WTC11 (cell line): ENCODE data around the gene SPNS3. TPM values are rescaled to one million over a fixed set of nuclear protein-coding genes. Genes with fewer than 3 reads are reported as not detected.

Experiments used
- ATAC-seq: fragments of 200-7000 bp; cut with Tn5 transposase; 2 replicates; pipeline ENCODE4 v1.10.0; 2021; ENCODE audit warnings: mild to moderate bottlenecking, moderate library complexity
- CTCF ChIA-PET: fragments of 300-600 bp; sonication (Branson Sonifier 250); formaldehyde crosslinking; loops from one replicate; lab custom pipeline; 2021; ENCODE audit warnings: antibody characterized with exemption; lab: Charles Lee
- POLR2A ChIA-PET: fragments of 350-600 bp; sonication (Branson Sonifier 250); formaldehyde crosslinking; loops from one replicate; lab custom pipeline; 2021; ENCODE audit warnings: antibody characterized with exemption; lab: Charles Lee
- DNase-seq: peaks from one replicate; pipeline ENCODE4 v3.0.0; 2021; ENCODE audit warnings: low spot score
- H3K27ac Mint-ChIP-seq: 2 replicates; pipeline ENCODE4 v1.8.0; 2021; ENCODE audit warnings: mixed read lengths
- H3K27me3 Mint-ChIP-seq: 2 replicates; pipeline ENCODE4 v1.8.0; 2021; ENCODE audit warnings: low read depth, mild to moderate bottlenecking, moderate library complexity, mixed read lengths
- H3K36me3 Mint-ChIP-seq: 2 replicates; pipeline ENCODE4 v1.8.0; 2021; ENCODE audit warnings: mixed read lengths
- H3K4me1 Mint-ChIP-seq: 2 replicates; pipeline ENCODE4 v1.8.0; 2022; ENCODE audit warnings: mixed read lengths
- H3K4me3 Mint-ChIP-seq: 2 replicates; pipeline ENCODE4 v1.8.0; 2021; ENCODE audit warnings: mild to moderate bottlenecking, moderate library complexity, mixed read lengths
- H3K9me3 Mint-ChIP-seq: 2 replicates; pipeline ENCODE4 v1.8.0; 2021; ENCODE audit warnings: mixed read lengths
- ATF1 ChIP-seq: sonication (generic); formaldehyde crosslinking; IDR thresholded peaks from 2 replicates; pipeline ENCODE4 v1.8.1; 2023; ENCODE audit warnings: mild to moderate bottlenecking, moderate library complexity, missing genetic modification reagents
- CREM ChIP-seq: sonication (generic); formaldehyde crosslinking; IDR thresholded peaks from 2 replicates; pipeline ENCODE4 v1.8.1; 2022; ENCODE audit warnings: mild to moderate bottlenecking, missing genetic modification reagents, moderate library complexity
- E2F1 ChIP-seq: sonication (generic); formaldehyde crosslinking; IDR thresholded peaks from 2 replicates; pipeline ENCODE4 v1.8.0; 2022; ENCODE audit warnings: mild to moderate bottlenecking, missing genetic modification reagents
- ELF4 ChIP-seq: sonication (generic); formaldehyde crosslinking; IDR thresholded peaks from 2 replicates; pipeline ENCODE4 v1.8.1; 2022; ENCODE audit warnings: low read depth, mild to moderate bottlenecking, moderate library complexity, missing genetic modification reagents
- EMX1 ChIP-seq: fragments of 250-450 bp; sonication (Bioruptor Pico); IDR thresholded peaks from 2 replicates; pipeline ENCODE4 v1.8.0; 2021; ENCODE audit warnings: mild to moderate bottlenecking
- FOXJ3 ChIP-seq: sonication (generic); formaldehyde crosslinking; IDR thresholded peaks from 2 replicates; pipeline ENCODE4 v1.9.0; 2021; ENCODE audit warnings: missing genetic modification reagents, mild to moderate bottlenecking, borderline replicate concordance
- GRHL2 ChIP-seq: fragments of 250-450 bp; sonication (Bioruptor Pico); IDR thresholded peaks from 2 replicates; pipeline ENCODE4 v1.8.0; 2022; ENCODE audit warnings: mild to moderate bottlenecking, moderate library complexity; ENCODE audit not compliant: insufficient replicate concordance, severe bottlenecking
- GTF2I ChIP-seq: fragments of 250-450 bp; sonication (Bioruptor Pico); conservative IDR thresholded peaks from 2 replicates; pipeline ENCODE4 v1.4.0; 2021; ENCODE audit warnings: mild to moderate bottlenecking
- JAZF1 ChIP-seq: fragments of 250-450 bp; sonication (Bioruptor Pico); IDR thresholded peaks from 2 replicates; pipeline ENCODE4 v1.9.0; 2021; ENCODE audit warnings: moderate library complexity, mild to moderate bottlenecking, inconsistent platforms
- MLX ChIP-seq: sonication (generic); formaldehyde crosslinking; IDR thresholded peaks from 2 replicates; pipeline ENCODE4 v1.8.1; 2023; ENCODE audit warnings: mild to moderate bottlenecking, missing genetic modification reagents, moderate library complexity
- NR1H2 ChIP-seq: sonication (generic); formaldehyde crosslinking; IDR thresholded peaks from 2 replicates; pipeline ENCODE4 v1.9.0; 2021; ENCODE audit warnings: mild to moderate bottlenecking, moderate library complexity, missing genetic modification reagents
- SOX15 ChIP-seq: fragments of 250-450 bp; sonication (Bioruptor Pico); IDR thresholded peaks from 2 replicates; pipeline ENCODE4 v1.9.0; 2021; ENCODE audit warnings: mild to moderate bottlenecking
- SP1 ChIP-seq: sonication (generic); formaldehyde crosslinking; conservative IDR thresholded peaks from 2 replicates; pipeline ENCODE4 v1.8.1; 2022; ENCODE audit warnings: missing genetic modification reagents
- TEAD4 ChIP-seq: sonication (generic); formaldehyde crosslinking; IDR thresholded peaks from 2 replicates; pipeline ENCODE4 v1.8.0; 2022; ENCODE audit warnings: mild to moderate bottlenecking, missing genetic modification reagents
- ZBTB21 ChIP-seq: sonication (generic); formaldehyde crosslinking; IDR thresholded peaks from 2 replicates; pipeline ENCODE4 v1.8.1; 2023; ENCODE audit warnings: mild to moderate bottlenecking, missing genetic modification reagents, borderline replicate concordance
- ZNF138 ChIP-seq: sonication (generic); formaldehyde crosslinking; conservative IDR thresholded peaks from 2 replicates; pipeline ENCODE4 v1.8.1; 2022; ENCODE audit warnings: mild to moderate bottlenecking, moderate library complexity, missing genetic modification reagents
- ZNF396 ChIP-seq: fragments of 250-450 bp; sonication (Bioruptor Pico); IDR thresholded peaks from 2 replicates; pipeline ENCODE4 v1.8.0; 2021; ENCODE audit warnings: mild to moderate bottlenecking, moderate library complexity, borderline replicate concordance
- ZNF416 ChIP-seq: fragments of 250-450 bp; sonication (Bioruptor Pico); IDR thresholded peaks from 2 replicates; pipeline ENCODE4 v1.9.0; 2021; ENCODE audit warnings: mild to moderate bottlenecking, inconsistent platforms
- ZNF423 ChIP-seq: fragments of 250-450 bp; sonication (Bioruptor Pico); IDR thresholded peaks from 2 replicates; pipeline ENCODE4 v2.1.2; 2022; ENCODE audit warnings: mild to moderate bottlenecking, moderate library complexity
- total RNA-seq: library from RNA; stranded (reverse); gene quantifications from 3 replicates; pipeline ENCODE4 v1.2.3, GENCODE V29; 2021
- TF ChIP-seq, protein P1 (sequence below): sonication (generic); formaldehyde crosslinking; IDR thresholded peaks from 2 replicates; pipeline ENCODE4 v1.8.1; 2022; ENCODE audit warnings: low read depth, mild to moderate bottlenecking, moderate library complexity, missing genetic modification reagents, borderline replicate concordance
- TF ChIP-seq, protein P2 (sequence below): sonication (generic); formaldehyde crosslinking; IDR thresholded peaks from 2 replicates; pipeline ENCODE4 v1.8.0; 2022; ENCODE audit warnings: mild to moderate bottlenecking, missing genetic modification reagents

The SPNS3 gene
- total RNA-seq, 1 experiment from 2014 or later = not detected

DNA sequence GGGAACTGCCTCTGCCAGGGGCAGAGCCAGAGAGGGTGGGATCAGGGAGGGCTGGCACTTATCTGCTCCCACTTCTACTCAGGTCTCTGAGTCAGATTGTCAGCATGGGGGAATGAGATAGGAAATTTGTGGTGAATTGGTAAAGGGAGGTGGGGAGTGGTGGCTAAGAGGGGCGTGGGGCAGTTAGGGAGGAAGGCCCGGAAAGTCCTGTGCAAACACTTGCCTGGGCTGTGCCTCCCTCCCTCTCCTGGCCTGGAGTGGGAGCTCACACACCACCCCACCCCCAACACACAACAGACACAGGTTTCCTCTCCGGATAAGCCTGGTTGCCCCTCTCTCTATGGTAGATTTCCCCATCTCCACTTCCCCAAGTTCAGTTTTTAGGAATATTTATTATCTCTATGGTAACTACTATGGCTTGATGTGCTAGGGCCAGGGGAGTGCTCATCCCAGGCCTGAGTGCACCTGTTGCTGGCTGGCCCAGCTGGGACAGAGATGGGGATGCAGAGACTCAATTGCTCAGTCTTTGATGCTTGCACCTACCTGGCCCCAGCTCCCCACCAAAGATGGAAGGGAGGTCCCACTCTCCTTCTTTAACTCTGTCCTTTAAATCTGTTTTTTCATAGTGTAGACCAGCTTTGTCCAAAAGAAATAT lies 67.7 kb downstream of the SPNS3 start:
- ATAC-seq (no peak), DNase-seq (no peak)
- ChIA-PET CTCF (interaction anchor here (0.6 kb wide), 1 partner anchor 43 kb away, joined by 6 read pairs; no protein-coding TSS in a partner anchor), POLR2A (no interaction called here)
- peaks cover 70% of the 10 kb centered on the region for H3K27me3 Mint-ChIP-seq
- H3K27ac Mint-ChIP-seq = no peak overlapping the region
- no peak for TF ChIP-seq FOXJ3 (CRISPR knock-in tag)
- TF ChIP-seq, protein P1, sequence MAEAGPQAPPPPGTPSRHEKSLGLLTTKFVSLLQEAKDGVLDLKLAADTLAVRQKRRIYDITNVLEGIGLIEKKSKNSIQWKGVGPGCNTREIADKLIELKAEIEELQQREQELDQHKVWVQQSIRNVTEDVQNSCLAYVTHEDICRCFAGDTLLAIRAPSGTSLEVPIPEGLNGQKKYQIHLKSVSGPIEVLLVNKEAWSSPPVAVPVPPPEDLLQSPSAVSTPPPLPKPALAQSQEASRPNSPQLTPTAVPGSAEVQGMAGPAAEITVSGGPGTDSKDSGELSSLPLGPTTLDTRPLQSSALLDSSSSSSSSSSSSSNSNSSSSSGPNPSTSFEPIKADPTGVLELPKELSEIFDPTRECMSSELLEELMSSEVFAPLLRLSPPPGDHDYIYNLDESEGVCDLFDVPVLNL = no peak
- TF ChIP-seq ZNF138 (CRISPR knock-in tag) = no peak
- no peak for TF ChIP-seq SOX15 (CRISPR knock-in tag)
- TF ChIP-seq MLX (CRISPR knock-in tag) = no peak
- TF ChIP-seq SP1 (CRISPR knock-in tag) = no peak
- no peak for TF ChIP-seq E2F1 (CRISPR knock-in tag)
- no peak for TF ChIP-seq GRHL2 (CRISPR knock-in tag)
- TF ChIP-seq JAZF1 (CRISPR knock-in tag) = no peak
- TF ChIP-seq ELF4 (CRISPR knock-in tag) = no peak
- no peaks in the 10 kb centered on the region for H3K36me3 Mint-ChIP-seq
- no peaks in the 10 kb centered on the region for H3K9me3 Mint-ChIP-seq
- H3K4me1 Mint-ChIP-seq = peaks cover 10% of the 10 kb centered on the region
- H3K4me3 Mint-ChIP-seq = no peak overlapping the region

- Mint-ChIP-seq H3K9me3 (no peaks in the 10 kb centered on the region), H3K27ac (no peak overlapping the region), H3K27me3 (peaks cover 58% of the 10 kb centered on the region), H3K4me1 (peaks cover 10% of the 10 kb centered on the region), H3K4me3 (no peak overlapping the region), H3K36me3 (no peaks in the 10 kb centered on the region)
- DNase-seq (no peak), ATAC-seq (no peak)
- TF ChIP-seq NR1H2 (CRISPR knock-in tag) = no peak
- no peak for TF ChIP-seq MLX (CRISPR knock-in tag)
- no peak for TF ChIP-seq EMX1 (CRISPR knock-in tag)
- TF ChIP-seq ZBTB21 (CRISPR knock-in tag) = no peak
- no peak for TF ChIP-seq ZNF416
- TF ChIP-seq ZNF423 (CRISPR knock-in tag) = no peak
- TF ChIP-seq ATF1 = no peak
- no peak for TF ChIP-seq ZNF396
- TF ChIP-seq TEAD4 (CRISPR knock-in tag) = no peak
- TF ChIP-seq, protein P2, sequence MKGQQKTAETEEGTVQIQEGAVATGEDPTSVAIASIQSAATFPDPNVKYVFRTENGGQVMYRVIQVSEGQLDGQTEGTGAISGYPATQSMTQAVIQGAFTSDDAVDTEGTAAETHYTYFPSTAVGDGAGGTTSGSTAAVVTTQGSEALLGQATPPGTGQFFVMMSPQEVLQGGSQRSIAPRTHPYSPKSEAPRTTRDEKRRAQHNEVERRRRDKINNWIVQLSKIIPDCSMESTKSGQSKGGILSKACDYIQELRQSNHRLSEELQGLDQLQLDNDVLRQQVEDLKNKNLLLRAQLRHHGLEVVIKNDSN (CRISPR knock-in tag) = no peak
- no peak for TF ChIP-seq CREM (CRISPR knock-in tag)
- no peak for TF ChIP-seq GTF2I (CRISPR knock-in tag)
- CTCF ChIA-PET = interaction anchor here (0.6 to 1.0 kb wide), 3 partner anchors 22 to 303 kb away, joined by 3 to 5 read pairs (median 3); no protein-coding TSS in a partner anchor
- POLR2A ChIA-PET = no interaction called here
Observed at GRCh38 chr17:4502466-4503154, 68.9 kb downstream of the SPNS3 start.
